PC-9 (cell line): ENCODE measurements around the gene KRTAP10-5. TPM values are rescaled to one million over a fixed set of nuclear protein-coding genes. Genes with fewer than 3 reads are reported as not detected.
"Not testable (repeated sequence)": the region's sequence is repeated elsewhere in the genome, so short reads cannot be mapped to it uniquely, and the experiment has no call there.

ENCODE experiments used
- BruUV-seq: library from RNA; stranded (reverse); fragments of 400-500 nt; replicated peaks from 2 replicates; lab custom pipeline; 2021; lab: Mats Ljungman, UMichigan
- CTCF ChIA-PET: fragments of 300-600 bp; sonication (Branson Sonifier 250); formaldehyde crosslinking; loops from one replicate; lab custom pipeline; 2022; ENCODE audit warnings: antibody characterized with exemption; lab: Charles Lee
- POLR2A ChIA-PET: fragments of 300-600 bp; sonication (Branson Sonifier 250); formaldehyde crosslinking; loops from one replicate; lab custom pipeline; 2022; ENCODE audit warnings: antibody characterized with exemption; ENCODE audit not compliant: unreplicated experiment; lab: Charles Lee
- DNase-seq, 2 experiments: peaks; one replicate each; pipeline versions ENCODE4 v3.0.0 to v3.0.0-alpha.2; 2015 to 2022; ENCODE audit warnings: mixed read lengths in 1 of 2
- H2AFZ ChIP-seq: fragments of 200-600 bp; sonication (generic); 2 replicates; pipeline ENCODE4 v1.8.1; 2017; ENCODE audit warnings: antibody characterized with exemption
- H3F3A ChIP-seq: fragments of 200-600 bp; sonication (generic); 2 replicates; pipeline ENCODE4 v1.8.1; 2017; ENCODE audit warnings: antibody characterized with exemption, mild to moderate bottlenecking, low read depth; ENCODE audit not compliant: insufficient read depth
- H3K27ac ChIP-seq: fragments of 200-600 bp; sonication (generic); 2 replicates; pipeline ENCODE4 v1.6.1; 2016; ENCODE audit warnings: mixed run types
- H3K27me3 ChIP-seq: fragments of 200-600 bp; sonication (generic); 2 replicates; pipeline ENCODE4 v1.6.1; 2016; ENCODE audit warnings: low read depth, mixed run types; ENCODE audit not compliant: insufficient read depth
- H3K36me3 ChIP-seq: fragments of 200-600 bp; sonication (generic); 2 replicates; pipeline ENCODE4 v1.6.1; 2016; ENCODE audit warnings: low read depth, mixed run types
- H3K4me1 ChIP-seq: fragments of 200-600 bp; sonication (generic); replicated peaks from 2 replicates; pipeline ENCODE4 v1.6.1; 2016; ENCODE audit warnings: mixed run types; ENCODE audit not compliant: insufficient read depth
- H3K4me2 ChIP-seq: fragments of 200-600 bp; sonication (generic); 2 replicates; pipeline ENCODE4 v1.6.1; 2017; ENCODE audit warnings: mixed run types
- H3K4me3 ChIP-seq: fragments of 200-600 bp; sonication (generic); 2 replicates; pipeline ENCODE4 v1.6.1; 2016; ENCODE audit warnings: mixed run types
- H3K79me2 ChIP-seq: fragments of 200-600 bp; sonication (generic); 2 replicates; pipeline ENCODE4 v1.6.1; 2017; ENCODE audit warnings: low read depth, mixed run types
- H3K9me2 ChIP-seq: fragments of 200-600 bp; sonication (generic); 2 replicates; pipeline ENCODE4 v1.8.1; 2017; ENCODE audit warnings: mild to moderate bottlenecking; ENCODE audit not compliant: insufficient read depth
- H3K9me3 ChIP-seq: fragments of 200-600 bp; sonication (generic); 2 replicates; pipeline ENCODE4 v1.8.1; 2016; ENCODE audit warnings: low read depth; ENCODE audit not compliant: insufficient read depth
- H4K20me1 ChIP-seq: fragments of 200-600 bp; sonication (generic); 2 replicates; pipeline ENCODE4 v1.8.1; 2017; ENCODE audit not compliant: insufficient read depth
- CTCF ChIP-seq: fragments of 200-600 bp; sonication (generic); conservative IDR thresholded peaks from 2 replicates; pipeline ENCODE4 v1.6.1; 2017; ENCODE audit warnings: mixed run types, antibody characterized with exemption, mild to moderate bottlenecking, moderate library complexity
- EZH2 ChIP-seq: fragments of 200-600 bp; sonication (generic); IDR thresholded peaks from 2 replicates; pipeline ENCODE4 v1.8.0; 2017; ENCODE audit warnings: antibody characterized with exemption, low read depth
- intact Hi-C: fragments of 100-400 bp; cut with micrococcal nuclease; formaldehyde crosslinking; loops from one replicate; pipeline ENCODE4 v1.10.0; 2022; ENCODE audit not compliant: unreplicated experiment
- total RNA-seq: library from RNA; stranded (reverse); gene quantifications from 2 replicates; pipeline ENCODE4 v1.2.3, GENCODE V29; 2021

The KRTAP10-5 gene
- total RNA-seq, 1 experiment from 2014 or later = not detected

- H3K79me2 ChIP-seq, H2AFZ ChIP-seq, H3K4me1 ChIP-seq, CTCF ChIA-PET, DNase-seq, H3K36me3 ChIP-seq, H3K4me2 ChIP-seq, BruUV-seq, H3K27ac ChIP-seq, H3K9me2 ChIP-seq, H3K4me3 ChIP-seq, H4K20me1 ChIP-seq, H3K9me3 ChIP-seq, H3F3A ChIP-seq, intact Hi-C loops, POLR2A ChIA-PET: not testable (repeated sequence)
- peaks cover 64% of the 10 kb centered on the region for H3K27me3 ChIP-seq
Observed at GRCh38 chr21:44600118-44600978, 19.9 kb upstream of the KRTAP10-5 start, which contains the start of gene KRTAP10-7. Gene KRTAP10-7 (plus strand): TSS chr21:44600597. CDS start chr21:44600622, 25 bp downstream.

GRCh38 chr21:44599264-44600029, 19.0 kb upstream of the KRTAP10-5 start:
- peaks cover 65% of the 10 kb centered on the region for H3K27me3 ChIP-seq
- no peaks in the 10 kb centered on the region for H4K20me1 ChIP-seq
- no peak overlapping the region for H3K27ac ChIP-seq
- BruUV-seq = no TSS peak
- no peaks in the 10 kb centered on the region for H3K79me2 ChIP-seq
- H3F3A ChIP-seq = no peaks in the 10 kb centered on the region
- no peak overlapping the region for H3K4me3 ChIP-seq
- H3K9me2 ChIP-seq = no peaks in the 10 kb centered on the region
- TF ChIP-seq EZH2 (no peak), CTCF (no peak)
- CTCF ChIA-PET = no interaction called here
- H2AFZ ChIP-seq = no peak overlapping the region
- no peaks in the 10 kb centered on the region for H3K36me3 ChIP-seq
- no peak for DNase-seq
- H3K9me3 ChIP-seq = no peaks in the 10 kb centered on the region
- no peaks in the 10 kb centered on the region for H3K4me1 ChIP-seq
- POLR2A ChIA-PET = no interaction called here
- no peak overlapping the region for H3K4me2 ChIP-seq
- intact Hi-C loops = no loop called here

- Histone ChIP-seq H3K4me3 (no peak overlapping the region), H2AFZ (no peak overlapping the region), H3K4me1 (no peaks in the 10 kb centered on the region), H3K9me2 (no peaks in the 10 kb centered on the region), H3F3A (no peaks in the 10 kb centered on the region), H3K27ac (no peak overlapping the region), H3K79me2 (no peaks in the 10 kb centered on the region), H4K20me1 (no peaks in the 10 kb centered on the region), H3K9me3 (no peaks in the 10 kb centered on the region), H3K36me3 (no peaks in the 10 kb centered on the region), H3K27me3 (peaks cover 69% of the 10 kb centered on the region), H3K4me2 (no peak overlapping the region)
- TF ChIP-seq EZH2 (no peak), CTCF (no peak)
- intact Hi-C loops = no loop called here
- ChIA-PET POLR2A (no interaction called here), CTCF (no interaction called here)
- DNase-seq = no peak
- BruUV-seq = no TSS peak
Observed at GRCh38 chr21:44598061-44598460, 17.7 kb upstream of the KRTAP10-5 start.
